Activated CD8-positive, alpha-beta T cell treated with anti-CD3 and anti-CD28 coated beads for 36 hours (primary cell): ENCODE data around the gene IFT22. TPM values are rescaled to one million over a fixed set of nuclear protein-coding genes. Genes with fewer than 3 reads are reported as not detected.
"Not testable (repeated sequence)": the region's sequence is repeated elsewhere in the genome, so short reads cannot be mapped to it uniquely, and the experiment has no call there.

Source experiments
- ATAC-seq: fragments of 200-7000 bp; cut with Tn5 transposase; one replicate; pipeline ENCODE4 v1.10.0; 2021; ENCODE audit warnings: mild to moderate bottlenecking, moderate library complexity
- CTCF ChIA-PET: fragments of 350-600 bp; sonication (Branson Sonifier 250); formaldehyde crosslinking; loops from one replicate; lab custom pipeline; 2021; ENCODE audit warnings: antibody characterized with exemption; lab: Charles Lee
- POLR2A ChIA-PET: fragments of 350-600 bp; sonication (Branson Sonifier 250); formaldehyde crosslinking; loops from one replicate; lab custom pipeline; 2021; ENCODE audit warnings: antibody characterized with exemption; lab: Charles Lee
- DNase-seq: peaks from one replicate; pipeline ENCODE4 v3.0.0-alpha.2; 2020
- H3K27ac Mint-ChIP-seq: one replicate; pipeline ENCODE4 v1.8.0; 2021; ENCODE audit warnings: mild to moderate bottlenecking, mixed read lengths
- H3K27me3 Mint-ChIP-seq: one replicate; pipeline ENCODE4 v1.8.0; 2021; ENCODE audit warnings: mixed read lengths
- H3K36me3 Mint-ChIP-seq: one replicate; pipeline ENCODE4 v1.8.0; 2021; ENCODE audit warnings: low read depth, mixed read lengths
- H3K4me1 Mint-ChIP-seq: one replicate; pipeline ENCODE4 v1.8.0; 2021; ENCODE audit warnings: low read depth, mixed read lengths
- H3K4me3 Mint-ChIP-seq: one replicate; pipeline ENCODE4 v1.8.0; 2021; ENCODE audit warnings: mild to moderate bottlenecking, moderate library complexity, mixed read lengths
- H3K9me3 Mint-ChIP-seq: one replicate; pipeline ENCODE4 v1.8.0; 2021; ENCODE audit warnings: mixed read lengths
- intact Hi-C: fragments of 100-400 bp; cut with micrococcal nuclease; formaldehyde crosslinking; loops from one replicate; pipeline ENCODE4 v1.10.0; 2022
- total RNA-seq, 2 experiments: library from RNA; stranded (reverse); gene quantifications; one replicate each; pipeline ENCODE4 v1.2.3, GENCODE V29; 2021
- TF ChIP-seq, protein P1 (sequence below): fragments of 200-600 bp; IDR thresholded peaks from one replicate; pipeline ENCODE4 v1.8.0; 2022; ENCODE audit warnings: antibody characterized with exemption, mild to moderate bottlenecking

Gene IFT22
- total RNA-seq, 2 experiments from 2014 or later, result 3.8 to 5.1 TPM

GRCh38 chr7:101288439-101288838 lies 33.2 kb downstream of the IFT22 start:
- DNase-seq, result no peak
- ChIA-PET POLR2A (no interaction called here), CTCF (no interaction called here)
- no peak for ATAC-seq
- Mint-ChIP-seq H3K27ac (no peak overlapping the region), H3K4me1 (peaks cover 20% of the 10 kb centered on the region), H3K4me3 (no peak overlapping the region), H3K36me3 (no peaks in the 10 kb centered on the region), H3K27me3 (peaks cover 6% of the 10 kb centered on the region), H3K9me3 (no peaks in the 10 kb centered on the region)
- TF ChIP-seq, protein P1, sequence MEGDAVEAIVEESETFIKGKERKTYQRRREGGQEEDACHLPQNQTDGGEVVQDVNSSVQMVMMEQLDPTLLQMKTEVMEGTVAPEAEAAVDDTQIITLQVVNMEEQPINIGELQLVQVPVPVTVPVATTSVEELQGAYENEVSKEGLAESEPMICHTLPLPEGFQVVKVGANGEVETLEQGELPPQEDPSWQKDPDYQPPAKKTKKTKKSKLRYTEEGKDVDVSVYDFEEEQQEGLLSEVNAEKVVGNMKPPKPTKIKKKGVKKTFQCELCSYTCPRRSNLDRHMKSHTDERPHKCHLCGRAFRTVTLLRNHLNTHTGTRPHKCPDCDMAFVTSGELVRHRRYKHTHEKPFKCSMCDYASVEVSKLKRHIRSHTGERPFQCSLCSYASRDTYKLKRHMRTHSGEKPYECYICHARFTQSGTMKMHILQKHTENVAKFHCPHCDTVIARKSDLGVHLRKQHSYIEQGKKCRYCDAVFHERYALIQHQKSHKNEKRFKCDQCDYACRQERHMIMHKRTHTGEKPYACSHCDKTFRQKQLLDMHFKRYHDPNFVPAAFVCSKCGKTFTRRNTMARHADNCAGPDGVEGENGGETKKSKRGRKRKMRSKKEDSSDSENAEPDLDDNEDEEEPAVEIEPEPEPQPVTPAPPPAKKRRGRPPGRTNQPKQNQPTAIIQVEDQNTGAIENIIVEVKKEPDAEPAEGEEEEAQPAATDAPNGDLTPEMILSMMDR, result no peak
- intact Hi-C loops, result loop anchor here (10.0 kb wide), 2 partner anchors 54 to 144 kb away; partner anchors contain the start of gene CLDN15

DNA sequence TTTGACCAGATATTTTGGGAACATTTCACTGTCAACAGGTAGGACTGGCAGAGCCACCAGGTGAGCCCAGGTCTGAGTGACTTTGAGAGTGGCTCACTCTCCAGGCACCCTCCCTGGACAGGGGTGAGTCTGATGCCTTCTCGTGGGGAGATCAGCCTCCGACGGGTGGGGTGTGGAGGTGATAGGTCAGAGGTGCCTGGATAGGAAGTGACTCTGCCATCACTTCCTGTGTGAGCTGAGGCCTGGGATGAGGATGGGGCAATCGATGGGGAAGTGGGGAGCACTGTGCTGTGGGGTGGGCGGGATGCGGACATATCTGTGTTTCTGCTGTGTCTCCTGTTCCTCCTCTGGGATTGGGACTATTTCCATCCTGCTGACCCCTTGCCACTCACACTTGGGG lies 34.6 kb downstream of the IFT22 start:
- TF ChIP-seq, protein P1, result no peak
- POLR2A ChIA-PET, result no interaction called here
- Mint-ChIP-seq H3K27ac (no peak overlapping the region), H3K4me3 (no peak overlapping the region), H3K9me3 (no peaks in the 10 kb centered on the region), H3K27me3 (peaks cover 6% of the 10 kb centered on the region), H3K4me1 (peaks cover 25% of the 10 kb centered on the region), H3K36me3 (no peaks in the 10 kb centered on the region)
- no peak for ATAC-seq
- intact Hi-C loops, result loop anchor here (10.0 kb wide), 2 partner anchors 52 to 142 kb away; partner anchors contain the start of gene CLDN15
- DNase-seq, result no peak
- CTCF ChIA-PET, result no interaction called here

- H3K4me3 Mint-ChIP-seq, CTCF ChIA-PET, H3K27ac Mint-ChIP-seq, ATAC-seq, DNase-seq, H3K36me3 Mint-ChIP-seq, H3K27me3 Mint-ChIP-seq, H3K9me3 Mint-ChIP-seq, POLR2A ChIA-PET: not testable (repeated sequence)
- intact Hi-C loops, result loop anchor here (10.0 kb wide), 2 partner anchors 51 to 141 kb away; partner anchors contain the start of gene CLDN15
- H3K4me1 Mint-ChIP-seq, result peaks cover 25% of the 10 kb centered on the region
These were observed 35.7 kb downstream of the IFT22 start for GRCh38 chr7:101285880-101286279.

- intact Hi-C loops, result loop anchor here (10.0 kb wide), 2 partner anchors 50 to 140 kb away; partner anchors contain the start of gene CLDN15
- no peak overlapping the region for H3K4me3 Mint-ChIP-seq
- peaks cover 1% of the 10 kb centered on the region for H3K27me3 Mint-ChIP-seq
- H3K9me3 Mint-ChIP-seq, result no peaks in the 10 kb centered on the region
- peaks cover 19% of the 10 kb centered on the region for H3K4me1 Mint-ChIP-seq
- no peak overlapping the region for H3K27ac Mint-ChIP-seq
- TF ChIP-seq, protein P1, result no peak
- DNase-seq (no peak), ATAC-seq (no peak)
- ChIA-PET CTCF (no interaction called here), POLR2A (no interaction called here)
- no peaks in the 10 kb centered on the region for H3K36me3 Mint-ChIP-seq
These were observed 36.4 kb downstream of the IFT22 start for GRCh38 chr7:101285171-101285570.

DNA sequence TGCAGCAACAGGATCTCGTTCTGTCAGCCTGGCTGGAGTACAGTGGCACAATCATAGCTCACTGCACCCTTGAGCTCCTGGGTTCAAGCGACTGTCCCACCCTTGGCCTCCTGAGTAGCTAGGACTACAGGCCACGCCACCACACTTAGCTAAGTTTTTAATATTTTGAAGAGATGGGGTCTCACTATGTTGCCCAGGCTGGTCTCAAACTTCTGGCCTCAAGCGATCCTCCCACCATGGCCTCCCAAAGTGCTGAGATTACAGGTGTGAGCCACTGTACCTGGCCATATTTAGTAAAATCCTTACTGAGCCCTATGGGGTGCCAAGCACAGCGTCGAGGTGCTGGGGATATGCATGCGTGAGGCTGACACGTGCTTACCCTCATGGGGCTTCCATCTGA lies 40.7 kb downstream of the IFT22 start:
- intact Hi-C loops, result loop anchor here (10.0 kb wide), 2 partner anchors 46 to 136 kb away; partner anchors contain the start of gene CLDN15
- H3K4me1 Mint-ChIP-seq, POLR2A ChIA-PET, DNase-seq, H3K4me3 Mint-ChIP-seq, H3K27me3 Mint-ChIP-seq, H3K27ac Mint-ChIP-seq, H3K36me3 Mint-ChIP-seq, H3K9me3 Mint-ChIP-seq, ATAC-seq: not testable (repeated sequence)
- CTCF ChIA-PET, result interaction anchor here (1.1 to 4.8 kb wide), 4 partner anchors 10 to 136 kb away, joined by 3 to 59 read pairs (median 30); partner anchors contain the start of gene FIS1
